Mesothelial cell of epicardium (in vitro differentiated cells): Measurements from ENCODE around the gene LSP1. TPM values are rescaled to one million over a fixed set of nuclear protein-coding genes. Genes with fewer than 3 reads are reported as not detected.

ENCODE experiments used
- DNase-seq, 2 experiments: peaks; one replicate each; pipeline ENCODE4 v3.0.0; 2021; ENCODE audit warnings: low spot score in 2 of 2; ENCODE audit not compliant: unreplicated experiment in 2 of 2
- H3K27ac Mint-ChIP-seq: 2 replicates; pipeline ENCODE4 v1.8.0; 2021; ENCODE audit warnings: mixed read lengths
- H3K27me3 Mint-ChIP-seq: 2 replicates; pipeline ENCODE4 v1.8.0; 2021; ENCODE audit warnings: low read depth, mixed read lengths
- H3K36me3 Mint-ChIP-seq: 2 replicates; pipeline ENCODE4 v1.8.0; 2021; ENCODE audit warnings: mixed read lengths
- H3K4me1 Mint-ChIP-seq: 2 replicates; pipeline ENCODE4 v1.8.0; 2021; ENCODE audit warnings: mixed read lengths
- H3K4me3 Mint-ChIP-seq: 2 replicates; pipeline ENCODE4 v1.8.0; 2021; ENCODE audit warnings: mild to moderate bottlenecking, moderate library complexity, mixed read lengths
- H3K9me3 Mint-ChIP-seq: 2 replicates; pipeline ENCODE4 v1.8.0; 2021; ENCODE audit warnings: mixed read lengths
- CTCF ChIP-seq: fragments of 200-600 bp; sonication (generic); IDR thresholded peaks from one replicate; pipeline ENCODE4 v1.5.0; 2021; ENCODE audit warnings: antibody characterized with exemption; ENCODE audit not compliant: unreplicated experiment
- total RNA-seq: library from RNA; stranded (reverse); gene quantifications from 3 replicates; pipeline ENCODE4 v1.2.1, GENCODE V29; 2021

LSP1 gene
- total RNA-seq, 1 donor from 2014 or later, result 4.9 TPM

- H3K36me3 Mint-ChIP-seq, result no peaks in the 10 kb centered on the region
- DNase-seq, result no peak
- TF ChIP-seq CTCF, result no peak
- H3K4me3 Mint-ChIP-seq, result no peak overlapping the region
- peaks cover 1% of the 10 kb centered on the region for H3K27me3 Mint-ChIP-seq
- H3K27ac Mint-ChIP-seq, result no peak overlapping the region
- H3K9me3 Mint-ChIP-seq, result no peaks in the 10 kb centered on the region
- H3K4me1 Mint-ChIP-seq, result peaks cover 20% of the 10 kb centered on the region
Observed at GRCh38 chr11:1846453-1846932, 6.4 kb upstream of the LSP1 start.

GRCh38 chr11:1847006-1847735 lies 5.7 kb upstream of the LSP1 start:
- H3K9me3 Mint-ChIP-seq, result no peaks in the 10 kb centered on the region
- no peaks in the 10 kb centered on the region for H3K36me3 Mint-ChIP-seq
- peaks cover 1% of the 10 kb centered on the region for H3K27me3 Mint-ChIP-seq
- H3K4me1 Mint-ChIP-seq, result peaks cover 20% of the 10 kb centered on the region
- no peak overlapping the region for H3K4me3 Mint-ChIP-seq
- DNase-seq, result no peak
- no peak overlapping the region for H3K27ac Mint-ChIP-seq
- TF ChIP-seq CTCF, result no peak

DNA sequence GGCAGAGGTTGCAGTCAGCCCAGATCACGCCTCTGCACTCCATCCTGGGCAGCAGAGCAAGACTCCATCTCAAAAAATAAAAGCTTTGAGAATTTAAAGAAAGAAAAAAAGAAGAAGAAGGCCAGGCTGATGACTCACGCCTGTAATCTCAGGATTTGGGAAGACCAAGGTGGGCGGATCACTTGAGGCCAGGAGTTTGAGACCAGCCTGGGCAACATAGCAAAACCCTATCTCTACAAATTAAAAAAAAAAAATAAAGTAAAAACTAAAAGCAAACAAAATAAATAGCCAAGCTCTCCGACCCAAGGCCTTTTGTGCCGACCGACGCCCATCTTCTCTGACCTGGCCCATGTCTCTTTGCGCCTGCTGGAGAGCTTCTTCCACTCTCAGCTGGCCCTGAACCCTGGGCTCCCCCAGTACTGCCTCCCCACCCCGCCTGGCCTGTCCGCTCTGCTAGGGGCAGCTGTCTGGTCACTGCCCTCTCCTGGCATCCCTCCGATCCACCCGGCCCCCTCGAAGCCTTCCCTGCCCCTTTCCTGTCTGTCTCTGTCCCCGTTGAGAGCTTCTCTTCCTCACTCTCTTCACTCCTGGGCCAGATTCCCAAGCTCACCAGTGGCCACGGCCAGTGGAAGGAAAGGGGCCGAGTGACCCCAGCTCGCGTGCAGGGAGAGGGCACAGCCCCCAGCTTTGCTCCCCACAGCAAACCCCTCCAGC lies 4.8 kb upstream of the LSP1 start:
- TF ChIP-seq CTCF, result no peak
- peaks cover 1% of the 10 kb centered on the region for H3K27me3 Mint-ChIP-seq
- H3K27ac Mint-ChIP-seq, result no peak overlapping the region
- H3K9me3 Mint-ChIP-seq, result no peaks in the 10 kb centered on the region
- H3K4me1 Mint-ChIP-seq, result peaks cover 19% of the 10 kb centered on the region
- no peak for DNase-seq
- no peak overlapping the region for H3K4me3 Mint-ChIP-seq
- no peaks in the 10 kb centered on the region for H3K36me3 Mint-ChIP-seq

DNA sequence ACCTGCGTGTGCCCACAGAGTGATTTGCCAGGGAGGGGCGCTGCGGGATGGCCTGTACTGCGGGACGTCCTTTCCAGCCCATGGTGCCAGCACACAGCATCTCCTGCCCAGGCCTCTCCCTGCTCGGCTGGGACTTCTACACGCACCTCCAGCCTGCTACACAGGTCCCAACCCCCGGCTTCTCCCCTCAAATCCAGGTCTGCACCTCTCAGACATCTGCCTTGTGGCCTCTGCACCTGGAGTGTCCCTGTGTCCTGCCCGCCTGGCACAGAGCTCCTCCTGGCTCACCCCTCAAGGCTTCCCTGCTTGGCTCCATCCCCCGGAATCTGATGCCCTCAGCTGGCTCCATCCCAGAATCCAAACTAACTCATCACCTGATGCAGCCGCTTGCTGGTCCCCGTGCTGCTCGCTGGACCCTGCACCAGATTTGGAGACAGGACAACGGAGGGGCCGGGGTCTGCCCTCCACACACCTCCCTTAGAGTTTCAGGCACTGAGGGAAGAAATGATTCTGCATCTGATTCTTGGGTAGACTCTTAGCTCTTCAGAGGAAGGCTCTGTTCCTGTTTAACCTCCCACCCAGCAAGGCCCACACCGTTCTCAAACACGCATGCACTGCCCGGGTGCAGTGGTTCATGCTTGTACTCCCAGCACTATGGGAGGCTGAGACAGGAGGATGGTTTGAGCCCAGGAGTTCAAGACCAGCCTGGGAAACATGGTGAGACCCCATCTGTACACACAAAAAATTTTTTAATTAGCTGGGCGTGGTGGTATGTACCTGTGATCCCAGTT lies 4.0 kb upstream of the LSP1 start:
- Mint-ChIP-seq H3K36me3 (no peaks in the 10 kb centered on the region), H3K27me3 (peaks cover 1% of the 10 kb centered on the region), H3K27ac (no peak overlapping the region), H3K4me3 (no peak overlapping the region), H3K4me1 (peaks cover 12% of the 10 kb centered on the region), H3K9me3 (no peaks in the 10 kb centered on the region)
- no peak for DNase-seq
- TF ChIP-seq CTCF, result no peak

DNA sequence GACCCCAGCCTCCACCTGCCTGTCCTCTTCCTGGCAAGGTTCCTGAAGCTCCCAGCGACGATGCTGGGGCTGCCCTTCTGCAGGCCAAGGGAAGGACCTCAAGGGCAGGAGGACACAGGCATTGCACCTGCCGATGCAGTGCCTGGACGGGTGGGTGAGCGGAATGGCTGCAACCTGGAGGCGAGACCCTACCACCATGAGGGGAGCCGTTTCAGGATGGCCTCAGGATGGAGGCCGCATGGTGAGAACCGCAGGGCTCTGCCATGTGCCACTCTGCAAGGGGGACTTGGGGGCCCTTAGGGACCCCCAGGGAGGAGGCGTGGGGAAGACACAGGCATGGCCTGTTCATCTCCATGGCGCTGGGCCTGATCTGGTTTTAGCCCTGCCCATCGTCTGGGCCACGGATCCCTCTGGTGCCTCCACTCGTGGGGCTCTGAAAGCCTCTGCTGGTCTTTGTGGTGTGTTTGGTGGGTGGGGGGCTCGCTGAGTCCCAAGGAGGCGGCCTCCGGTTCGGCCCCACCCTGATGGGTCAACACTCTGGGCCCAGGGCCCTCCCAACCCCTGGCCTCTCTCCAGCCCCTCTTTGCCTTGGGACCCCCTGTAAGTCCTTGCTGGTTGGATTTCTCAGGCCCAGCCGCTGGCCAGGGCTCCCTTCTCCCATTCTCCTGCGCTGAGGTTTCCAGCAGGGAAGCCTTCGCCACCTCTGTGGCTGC lies 1.3 kb upstream of the LSP1 start:
- Mint-ChIP-seq H3K4me3 (no peak overlapping the region), H3K9me3 (no peaks in the 10 kb centered on the region), H3K4me1 (no peaks in the 10 kb centered on the region), H3K27ac (no peak overlapping the region), H3K27me3 (peaks cover 1% of the 10 kb centered on the region), H3K36me3 (no peaks in the 10 kb centered on the region)
- TF ChIP-seq CTCF, result no peak
- no peak for DNase-seq
